IPS DF 4.7 (cell line): ENCODE results near the gene KCNB1.
"Not testable (repeated sequence)": the region's sequence is repeated elsewhere in the genome, so short reads cannot be mapped to it uniquely, and the experiment has no call there.

Experiments used
- DNase-seq: peaks from one replicate; pipeline ENCODE4 v3.0.0-alpha.2; 2013; ENCODE audit warnings: low spot score; ENCODE audit errors: extremely low read depth

Gene KCNB1

GRCh38 chr20:49411221-49411925 lies 71.1 kb downstream of the KCNB1 start:
- DNase-seq, result no peak

- not testable (repeated sequence) for DNase-seq
Measured at GRCh38 chr20:49409975-49410621, 72.4 kb downstream of the KCNB1 start.

- no peak for DNase-seq
Measured at GRCh38 chr20:49409302-49409974, 73.0 kb downstream of the KCNB1 start.

GRCh38 chr20:49408509-49409104 lies 73.9 kb downstream of the KCNB1 start:
- no peak for DNase-seq

- no peak for DNase-seq
Measured at GRCh38 chr20:49406666-49407065, 75.8 kb downstream of the KCNB1 start.

- DNase-seq, result no peak
Measured at GRCh38 chr20:49405696-49406095, 76.8 kb downstream of the KCNB1 start.

- no peak for DNase-seq
Measured at GRCh38 chr20:49405062-49405683, 77.3 kb downstream of the KCNB1 start.

GRCh38 chr20:49404461-49404860 lies 78.0 kb downstream of the KCNB1 start:
- DNase-seq, result no peak

GRCh38 chr20:49403911-49404310 lies 78.6 kb downstream of the KCNB1 start:
- DNase-seq, result no peak

GRCh38 chr20:49403012-49403411 lies 79.5 kb downstream of the KCNB1 start:
- no peak for DNase-seq

GRCh38 chr20:49400904-49401303 lies 81.6 kb downstream of the KCNB1 start:
- no peak for DNase-seq

GRCh38 chr20:49400410-49400809 lies 82.1 kb downstream of the KCNB1 start:
- no peak for DNase-seq

- no peak for DNase-seq
Measured at GRCh38 chr20:49399329-49399728, 83.1 kb downstream of the KCNB1 start.

- no peak for DNase-seq
Measured at GRCh38 chr20:49398401-49399144, 83.9 kb downstream of the KCNB1 start.

- no peak for DNase-seq
Measured at GRCh38 chr20:49397525-49397924, 84.9 kb downstream of the KCNB1 start.

- no peak for DNase-seq
Measured at GRCh38 chr20:49396230-49396629, 86.2 kb downstream of the KCNB1 start.

GRCh38 chr20:49395659-49396058 lies 86.8 kb downstream of the KCNB1 start:
- DNase-seq, result no peak

GRCh38 chr20:49395183-49395582 lies 87.3 kb downstream of the KCNB1 start:
- DNase-seq, result no peak

GRCh38 chr20:49394757-49395156 lies 87.7 kb downstream of the KCNB1 start:
- no peak for DNase-seq

GRCh38 chr20:49394264-49394663 lies 88.2 kb downstream of the KCNB1 start:
- no peak for DNase-seq

- no peak for DNase-seq
Measured at GRCh38 chr20:49393803-49394202, 88.7 kb downstream of the KCNB1 start.
